Measurements from ENCODE around the gene FOXE1.

DNA sequence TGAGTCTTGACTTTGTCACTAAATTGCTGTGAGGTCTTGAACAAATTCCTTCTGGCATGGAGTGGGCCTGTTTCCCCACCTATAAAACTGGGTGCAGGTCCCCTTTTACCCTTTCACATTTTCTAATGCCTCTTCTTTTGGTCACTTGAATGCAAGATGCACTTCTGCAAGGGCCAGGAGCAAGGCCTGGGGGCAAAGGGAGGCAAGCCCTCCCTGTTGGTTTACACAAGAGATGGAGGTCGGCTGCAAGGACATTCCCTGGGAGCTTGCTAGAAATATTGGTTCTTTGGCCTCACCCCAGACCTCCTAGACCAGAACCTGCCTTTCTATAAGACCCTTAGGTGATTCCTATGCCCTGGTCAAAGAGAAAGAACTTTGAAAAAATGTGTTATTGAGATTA lies 5.8 kb downstream of the FOXE1 start:
- TF ChIP-seq, protein P1, sequence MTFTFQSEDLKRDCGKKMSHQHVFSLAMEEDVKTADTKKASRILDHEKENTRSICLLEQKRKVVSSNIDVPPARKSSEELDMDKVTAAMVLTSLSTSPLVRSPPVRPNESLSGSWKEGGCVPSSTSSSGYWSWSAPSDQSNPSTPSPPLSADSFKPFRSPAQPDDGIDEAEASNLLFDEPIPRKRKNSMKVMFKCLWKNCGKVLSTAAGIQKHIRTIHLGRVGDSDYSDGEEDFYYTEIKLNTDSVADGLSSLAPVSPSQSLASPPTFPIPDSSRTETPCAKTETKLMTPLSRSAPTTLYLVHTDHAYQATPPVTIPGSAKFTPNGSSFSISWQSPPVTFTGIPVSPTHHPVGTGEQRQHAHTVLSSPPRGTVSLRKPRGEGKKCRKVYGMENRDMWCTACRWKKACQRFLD (tag by site-specific recombination; IDR thresholded peaks at IDR 0.05): no peak
- TF ChIP-seq, protein P2, sequence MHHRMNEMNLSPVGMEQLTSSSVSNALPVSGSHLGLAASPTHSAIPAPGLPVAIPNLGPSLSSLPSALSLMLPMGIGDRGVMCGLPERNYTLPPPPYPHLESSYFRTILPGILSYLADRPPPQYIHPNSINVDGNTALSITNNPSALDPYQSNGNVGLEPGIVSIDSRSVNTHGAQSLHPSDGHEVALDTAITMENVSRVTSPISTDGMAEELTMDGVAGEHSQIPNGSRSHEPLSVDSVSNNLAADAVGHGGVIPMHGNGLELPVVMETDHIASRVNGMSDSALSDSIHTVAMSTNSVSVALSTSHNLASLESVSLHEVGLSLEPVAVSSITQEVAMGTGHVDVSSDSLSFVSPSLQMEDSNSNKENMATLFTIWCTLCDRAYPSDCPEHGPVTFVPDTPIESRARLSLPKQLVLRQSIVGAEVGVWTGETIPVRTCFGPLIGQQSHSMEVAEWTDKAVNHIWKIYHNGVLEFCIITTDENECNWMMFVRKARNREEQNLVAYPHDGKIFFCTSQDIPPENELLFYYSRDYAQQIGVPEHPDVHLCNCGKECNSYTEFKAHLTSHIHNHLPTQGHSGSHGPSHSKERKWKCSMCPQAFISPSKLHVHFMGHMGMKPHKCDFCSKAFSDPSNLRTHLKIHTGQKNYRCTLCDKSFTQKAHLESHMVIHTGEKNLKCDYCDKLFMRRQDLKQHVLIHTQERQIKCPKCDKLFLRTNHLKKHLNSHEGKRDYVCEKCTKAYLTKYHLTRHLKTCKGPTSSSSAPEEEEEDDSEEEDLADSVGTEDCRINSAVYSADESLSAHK (tag by site-specific recombination; IDR thresholded peaks at IDR 0.05): no peak
- no peak for TF ChIP-seq ZBTB48 (tag by site-specific recombination; IDR thresholded peaks at IDR 0.05)
- TF ChIP-seq, protein P3, sequence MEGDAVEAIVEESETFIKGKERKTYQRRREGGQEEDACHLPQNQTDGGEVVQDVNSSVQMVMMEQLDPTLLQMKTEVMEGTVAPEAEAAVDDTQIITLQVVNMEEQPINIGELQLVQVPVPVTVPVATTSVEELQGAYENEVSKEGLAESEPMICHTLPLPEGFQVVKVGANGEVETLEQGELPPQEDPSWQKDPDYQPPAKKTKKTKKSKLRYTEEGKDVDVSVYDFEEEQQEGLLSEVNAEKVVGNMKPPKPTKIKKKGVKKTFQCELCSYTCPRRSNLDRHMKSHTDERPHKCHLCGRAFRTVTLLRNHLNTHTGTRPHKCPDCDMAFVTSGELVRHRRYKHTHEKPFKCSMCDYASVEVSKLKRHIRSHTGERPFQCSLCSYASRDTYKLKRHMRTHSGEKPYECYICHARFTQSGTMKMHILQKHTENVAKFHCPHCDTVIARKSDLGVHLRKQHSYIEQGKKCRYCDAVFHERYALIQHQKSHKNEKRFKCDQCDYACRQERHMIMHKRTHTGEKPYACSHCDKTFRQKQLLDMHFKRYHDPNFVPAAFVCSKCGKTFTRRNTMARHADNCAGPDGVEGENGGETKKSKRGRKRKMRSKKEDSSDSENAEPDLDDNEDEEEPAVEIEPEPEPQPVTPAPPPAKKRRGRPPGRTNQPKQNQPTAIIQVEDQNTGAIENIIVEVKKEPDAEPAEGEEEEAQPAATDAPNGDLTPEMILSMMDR (tag by site-specific recombination; IDR thresholded peaks at IDR 0.05): no peak

Measured in HEK293 (cell line).